ENCODE results near the gene HIP1.
"Not testable (repeated sequence)": the region's sequence is repeated elsewhere in the genome, so short reads cannot be mapped to it uniquely, and the experiment has no call there.

The HIP1 gene

DNA sequence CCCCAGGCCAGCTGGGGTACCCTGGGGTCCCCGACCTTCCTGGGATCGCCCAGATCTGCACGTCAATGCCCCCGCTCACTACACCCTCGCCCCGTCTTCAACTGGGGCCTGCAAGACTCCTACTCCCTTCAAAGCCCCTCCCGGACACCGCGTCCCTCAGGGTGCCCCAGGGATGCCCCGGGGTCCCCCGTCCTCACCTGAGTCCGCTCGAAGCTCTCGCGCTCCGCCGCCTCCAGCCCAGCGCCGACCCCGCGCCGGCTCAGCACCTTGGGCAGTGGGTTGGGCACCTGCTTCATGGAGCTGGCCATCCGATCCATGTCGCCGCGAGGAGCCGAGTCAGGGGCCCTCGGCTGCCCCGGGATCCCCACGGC lies at the start of gene HIP1:
TSS of gene HIP1 (minus strand) at position 338 of the 371 bp plus-strand sequence. CDS start at position 317, 21 bp downstream.
- DNase-seq: no peak

DNA sequence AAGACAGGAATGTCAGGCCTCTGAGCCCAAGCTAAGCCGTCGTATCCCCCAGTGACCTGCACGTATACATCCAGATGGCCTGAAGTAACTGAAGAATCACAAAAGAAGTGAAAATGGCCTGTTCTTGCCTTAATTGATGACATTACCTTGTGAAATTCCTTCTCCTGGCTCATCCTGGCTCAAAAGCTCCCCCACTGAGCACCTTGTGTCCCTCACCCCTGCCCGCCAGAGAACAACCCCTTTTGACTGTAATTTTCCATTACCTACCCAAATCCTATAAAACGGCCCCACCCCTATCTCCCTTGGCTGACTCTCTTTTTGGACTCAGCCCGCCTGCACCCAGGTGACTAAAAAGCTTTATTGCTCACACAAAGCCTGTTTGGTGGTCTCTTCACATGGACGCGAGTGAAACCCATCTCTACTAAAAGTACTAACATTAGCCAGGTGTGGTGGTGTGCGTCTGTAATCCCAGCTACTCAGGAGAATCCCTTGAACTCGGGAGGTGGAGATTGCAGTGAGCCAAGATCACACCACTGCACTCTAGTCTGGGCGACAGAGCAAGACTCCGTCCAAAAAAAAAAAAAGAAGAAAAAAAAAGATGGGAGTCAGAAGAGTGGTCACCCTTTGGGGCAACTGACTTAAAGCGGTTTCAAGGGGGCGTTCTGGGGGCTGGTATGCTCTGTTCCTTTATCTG lies 49.6 kb upstream of the HIP1 start:
- not testable (repeated sequence) for DNase-seq

- DNase-seq: not testable (repeated sequence)
Measured at GRCh38 chr7:75783058-75783457, 44.3 kb upstream of the HIP1 start.

GRCh38 chr7:75780647-75781273 lies 42.0 kb upstream of the HIP1 start:
- DNase-seq: not testable (repeated sequence)

GRCh38 chr7:75779516-75779915 lies 40.8 kb upstream of the HIP1 start:
- DNase-seq: not testable (repeated sequence)

DNA sequence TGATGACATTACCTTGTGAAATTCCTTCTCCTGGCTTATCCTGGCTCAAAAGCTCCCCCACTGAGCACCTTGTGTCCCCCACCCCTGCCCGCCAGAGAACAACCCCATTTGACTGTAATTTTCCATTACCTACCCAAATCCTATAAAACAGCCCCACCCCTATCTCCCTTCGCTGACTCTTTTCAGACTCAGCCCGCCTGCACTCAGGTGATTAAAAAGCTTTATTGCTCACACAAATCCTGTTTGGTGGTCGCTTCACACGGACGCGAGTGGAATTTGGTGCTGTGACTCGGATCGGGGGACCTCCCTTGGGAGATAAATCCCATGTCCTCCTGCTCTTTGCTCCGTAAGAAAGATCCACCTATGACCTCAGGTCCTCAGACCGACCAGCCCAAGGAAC lies 40.3 kb upstream of the HIP1 start:
- not testable (repeated sequence) for DNase-seq

- no peak for DNase-seq
Measured at GRCh38 chr7:75776295-75776971, 37.7 kb upstream of the HIP1 start.

GRCh38 chr7:75773958-75774357 lies 35.2 kb upstream of the HIP1 start:
- DNase-seq: not testable (repeated sequence)

- DNase-seq: no peak
Measured at GRCh38 chr7:75772081-75773077, 33.6 kb upstream of the HIP1 start, which contains the start of gene CCL26. TSS of gene CCL26 (minus strand) at chr7:75772211. CDS start at chr7:75772176, 35 bp downstream.

DNA sequence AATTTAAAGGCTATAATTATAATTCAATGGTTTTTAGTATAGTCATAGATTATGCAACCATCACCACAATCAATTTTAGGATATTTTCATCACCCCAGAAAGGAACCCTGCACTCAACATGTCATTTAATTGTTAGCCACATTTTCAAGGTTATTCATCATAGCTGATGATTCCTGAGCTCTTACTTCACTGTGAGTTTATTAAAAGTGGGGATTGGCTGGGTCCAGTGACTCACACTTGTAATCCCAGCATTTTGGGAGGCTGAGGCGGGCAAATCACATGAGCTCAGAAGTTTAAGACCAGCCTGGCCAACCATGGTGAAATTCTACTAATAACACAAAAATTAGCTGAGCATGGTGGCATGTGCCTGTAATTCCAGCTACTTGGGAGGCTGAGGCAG lies 32.5 kb upstream of the HIP1 start:
- no peak for DNase-seq

GRCh38 chr7:75762350-75762917 lies 23.7 kb upstream of the HIP1 start:
- peak; percentile 22 to 49 for DNase-seq

DNA sequence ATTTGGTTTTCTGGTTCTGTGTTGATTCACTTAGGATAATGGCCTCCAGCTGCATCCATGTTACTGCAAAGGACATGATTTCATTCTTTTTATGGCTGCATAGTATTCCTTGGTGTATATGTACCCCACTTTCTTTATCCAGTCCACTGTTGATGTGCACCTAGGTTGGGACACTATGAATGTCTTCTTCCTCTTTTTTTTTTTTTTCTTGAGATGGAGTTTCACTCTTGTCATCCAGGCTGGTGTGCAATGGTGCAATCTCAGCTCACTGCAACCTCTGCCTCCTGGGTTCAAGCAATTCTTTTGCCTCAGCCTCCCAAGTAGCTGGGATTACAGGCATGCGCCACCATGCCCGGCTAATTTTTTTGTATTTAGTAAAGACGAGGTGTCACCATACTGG lies 23.1 kb upstream of the HIP1 start:
- DNase-seq: not testable (repeated sequence)

DNA sequence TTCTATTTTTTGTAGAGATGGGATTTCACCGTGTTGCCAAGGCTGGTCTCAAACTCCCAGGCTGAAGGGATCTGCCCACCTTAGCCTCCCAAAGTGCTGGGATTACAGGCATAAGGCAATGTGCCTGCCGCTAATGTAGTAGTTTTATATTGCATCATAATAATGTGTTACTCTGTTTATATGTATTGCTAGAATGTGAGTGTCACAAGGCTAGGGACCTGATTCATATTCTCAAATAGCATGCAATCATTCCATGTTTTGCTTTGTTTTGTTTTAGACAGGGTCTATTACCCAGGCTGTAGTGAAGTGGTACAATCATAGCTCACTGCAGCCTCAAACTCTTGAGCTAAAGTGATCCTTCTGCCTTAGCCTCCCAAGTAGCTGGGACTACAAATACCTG lies 19.8 kb upstream of the HIP1 start:
- no peak for DNase-seq

GRCh38 chr7:75757860-75758259 lies 19.1 kb upstream of the HIP1 start:
- no peak for DNase-seq

GRCh38 chr7:75756991-75757676 lies 18.4 kb upstream of the HIP1 start:
- DNase-seq: peak; percentile 23 to 29

- DNase-seq: no peak
Measured at GRCh38 chr7:75756206-75756990, 17.7 kb upstream of the HIP1 start.

DNA sequence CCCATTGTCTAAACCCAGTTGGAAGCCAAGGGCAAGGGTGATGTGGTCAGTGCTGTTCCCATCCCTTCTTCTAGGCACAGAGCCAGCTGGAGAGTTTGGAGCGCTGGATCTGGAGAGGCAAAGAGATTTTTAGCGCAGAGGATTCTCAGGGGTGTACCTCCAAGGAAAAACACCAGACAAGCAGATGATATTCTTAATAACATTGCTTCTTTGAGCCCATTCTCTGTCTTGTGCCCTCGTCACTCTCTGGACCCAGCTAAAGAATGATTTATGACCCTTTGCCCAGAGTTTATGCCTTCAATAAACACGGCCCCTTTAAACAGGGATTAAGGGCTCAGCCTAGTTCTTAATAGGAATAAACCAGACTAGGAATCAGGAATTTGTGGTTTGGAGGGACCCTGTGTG lies 4.7 kb upstream of the HIP1 start:
- no peak for DNase-seq

GRCh38 chr7:75740846-75741497 lies 2.2 kb upstream of the HIP1 start:
- no peak for DNase-seq

DNA sequence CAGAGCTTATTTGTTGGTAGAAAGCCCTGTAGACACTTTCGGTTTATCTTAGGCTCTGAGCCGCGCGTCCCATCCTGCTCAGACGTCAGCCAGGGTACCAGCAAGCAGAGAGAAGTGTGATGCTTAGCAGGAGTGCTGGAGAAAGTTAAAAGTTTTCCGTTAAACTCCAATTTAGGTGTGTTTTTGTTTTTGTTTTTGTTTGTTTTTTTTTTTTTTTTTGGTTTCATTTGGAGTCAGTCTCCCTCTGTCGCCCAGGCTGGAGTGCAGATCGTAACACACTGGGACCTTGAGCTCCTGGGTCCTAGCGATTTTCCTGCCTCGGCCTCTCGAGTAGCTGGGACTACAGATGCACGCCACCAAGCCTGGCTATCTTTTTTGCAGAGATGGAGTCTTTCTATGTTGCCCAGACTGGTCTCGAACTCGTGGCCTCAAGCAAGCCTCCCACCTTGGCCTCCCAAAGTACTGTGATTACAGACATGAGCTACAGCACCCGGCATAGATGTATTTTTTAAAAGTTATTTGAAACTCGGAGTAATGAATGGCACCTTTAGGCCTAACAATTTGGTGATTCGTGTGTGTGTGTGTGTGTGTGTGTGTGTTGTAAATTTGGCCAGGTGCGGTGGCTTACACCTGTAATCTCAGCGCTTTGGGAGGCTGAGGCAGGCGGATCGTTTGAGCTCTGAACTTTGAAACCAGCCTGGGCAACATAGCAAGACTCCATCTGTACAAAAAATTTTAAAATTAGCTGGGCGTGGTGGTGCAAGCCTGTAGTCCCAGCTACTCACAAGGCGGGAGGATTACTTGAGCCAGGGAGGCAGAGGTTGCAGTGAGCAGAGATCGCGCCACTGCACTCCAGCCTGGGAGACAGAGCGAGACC lies 1.3 kb upstream of the HIP1 start:
- DNase-seq: no peak

Data from SHP77 (cell line).